ENCODE results near the gene MYO1B. TPM values are rescaled to one million over a fixed set of nuclear protein-coding genes. Genes with fewer than 3 reads are reported as not detected.
"Not testable (repeated sequence)": the region's sequence is repeated elsewhere in the genome, so short reads cannot be mapped to it uniquely, and the experiment has no call there.

Gene MYO1B
- total and polyA plus RNA-seq, 2 experiments from 2014 or later = 26.4 to 70.6 TPM

DNA sequence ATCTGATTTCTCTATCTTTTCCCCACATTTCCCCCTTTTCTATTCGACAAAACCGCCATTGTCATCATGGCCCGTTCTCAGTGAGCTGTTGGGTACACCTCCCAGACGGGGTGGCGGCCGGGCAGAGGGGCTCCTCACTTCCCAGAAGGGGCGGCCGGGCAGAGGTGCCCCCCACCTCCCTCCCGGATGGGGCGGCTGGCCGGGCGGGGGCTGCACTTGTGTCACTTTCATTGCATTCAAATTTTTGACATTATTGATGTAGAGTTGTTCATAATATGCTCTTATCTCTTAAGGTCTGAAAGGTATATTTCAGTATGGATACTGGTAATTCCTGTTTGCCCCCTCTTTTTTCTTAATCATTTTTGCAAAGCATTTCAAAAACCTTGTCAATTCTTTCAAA is 211.3 kb downstream of the MYO1B start:
- peaks cover 23% of the 10 kb centered on the region for H3K9me3 Mint-ChIP-seq
- not testable (repeated sequence) for H3K36me3 ChIP-seq (ENCODE audit: insufficient read depth); DNase-seq (ENCODE audit: low spot score); H3K27me3 ChIP-seq (ENCODE audit: insufficient read depth); H3K4me3 ChIP-seq; H3K4me1 ChIP-seq (ENCODE audit: insufficient read depth); H3K4me1 Mint-ChIP-seq; H3K4me2 ChIP-seq; H3K79me2 ChIP-seq (replicated peaks; ENCODE audit: insufficient read depth); H3K27ac Mint-ChIP-seq; H3K27me3 Mint-ChIP-seq (ENCODE audit: insufficient read depth, low read depth, poor library complexity); H2AFZ ChIP-seq; H3K9me2 ChIP-seq (ENCODE audit: insufficient read depth); ATAC-seq; H3K36me3 Mint-ChIP-seq (ENCODE audit: low read depth); H4K20me1 ChIP-seq (replicated peaks; ENCODE audit: insufficient read depth); H3K4me3 Mint-ChIP-seq; H3F3A ChIP-seq (replicated peaks; ENCODE audit: low read depth); H3K27ac ChIP-seq (ENCODE audit: low read depth)

DNA sequence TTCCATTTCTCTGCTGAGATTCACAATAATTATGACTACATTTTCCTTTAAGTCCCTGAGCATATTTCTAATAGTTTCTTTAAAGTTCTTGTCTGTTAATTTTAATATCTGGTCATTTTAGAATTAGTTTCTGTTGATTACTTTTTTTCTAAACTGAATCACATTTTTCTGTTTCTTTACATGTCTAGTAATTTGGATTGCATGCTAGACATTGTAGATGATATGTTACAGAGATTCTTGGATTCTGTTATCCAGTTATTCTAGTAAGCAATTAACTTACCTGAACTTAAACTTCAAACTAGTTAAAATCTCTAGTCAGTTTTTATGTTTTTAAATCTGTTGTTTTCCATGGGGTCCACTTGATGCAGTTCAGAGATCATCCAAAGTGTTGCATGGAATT is 214.0 kb downstream of the MYO1B start:
- H3K4me2 ChIP-seq = no peak overlapping the region
- H3K27me3 ChIP-seq (ENCODE audit: insufficient read depth) = no peaks in the 10 kb centered on the region
- Mint-ChIP-seq H3K4me1 (no peaks in the 10 kb centered on the region), H3K36me3 (ENCODE audit: low read depth) (peaks cover under 1% of the 10 kb centered on the region; the same call in 1 of the 3 replicates), H3K27ac (no peak overlapping the region), H3K4me3 (no peak overlapping the region), H3K27me3 (ENCODE audit: insufficient read depth, low read depth, poor library complexity) (no peaks in the 10 kb centered on the region), H3K9me3 (peaks cover 16% of the 10 kb centered on the region)
- H3K27ac ChIP-seq (ENCODE audit: low read depth) = no peak overlapping the region
- H3K4me1 ChIP-seq (ENCODE audit: insufficient read depth) = no peaks in the 10 kb centered on the region
- H3F3A ChIP-seq (replicated peaks; ENCODE audit: low read depth) = no peaks in the 10 kb centered on the region
- ATAC-seq (no peak), DNase-seq (ENCODE audit: low spot score) (no peak)
- H3K4me3 ChIP-seq = no peak overlapping the region
- no peaks in the 10 kb centered on the region for H3K36me3 ChIP-seq (ENCODE audit: insufficient read depth)
- no peaks in the 10 kb centered on the region for H3K79me2 ChIP-seq (replicated peaks; ENCODE audit: insufficient read depth)
- no peak overlapping the region for H2AFZ ChIP-seq
- H3K9me2 ChIP-seq (ENCODE audit: insufficient read depth) = no peaks in the 10 kb centered on the region
- H4K20me1 ChIP-seq (replicated peaks; ENCODE audit: insufficient read depth) = no peaks in the 10 kb centered on the region
- TF ChIP-seq EZH2phosphoT487 (IDR thresholded peaks at IDR 0.05; ENCODE audit: unreplicated experiment) = no peak
- no peak for TF ChIP-seq CREB1 (CRISPR knock-in tag; IDR thresholded peaks at IDR 0.05; ENCODE audit: low read depth)
- no peak for TF ChIP-seq JUNB (IDR thresholded peaks at IDR 0.05; ENCODE audit: unreplicated experiment)
- no peak for TF ChIP-seq EZH2 (IDR thresholded peaks at IDR 0.05; ENCODE audit: low read depth, unreplicated experiment)
- TF ChIP-seq ZNF114 (CRISPR knock-in tag; IDR thresholded peaks at IDR 0.05) = no peak
- TF ChIP-seq, protein P1, sequence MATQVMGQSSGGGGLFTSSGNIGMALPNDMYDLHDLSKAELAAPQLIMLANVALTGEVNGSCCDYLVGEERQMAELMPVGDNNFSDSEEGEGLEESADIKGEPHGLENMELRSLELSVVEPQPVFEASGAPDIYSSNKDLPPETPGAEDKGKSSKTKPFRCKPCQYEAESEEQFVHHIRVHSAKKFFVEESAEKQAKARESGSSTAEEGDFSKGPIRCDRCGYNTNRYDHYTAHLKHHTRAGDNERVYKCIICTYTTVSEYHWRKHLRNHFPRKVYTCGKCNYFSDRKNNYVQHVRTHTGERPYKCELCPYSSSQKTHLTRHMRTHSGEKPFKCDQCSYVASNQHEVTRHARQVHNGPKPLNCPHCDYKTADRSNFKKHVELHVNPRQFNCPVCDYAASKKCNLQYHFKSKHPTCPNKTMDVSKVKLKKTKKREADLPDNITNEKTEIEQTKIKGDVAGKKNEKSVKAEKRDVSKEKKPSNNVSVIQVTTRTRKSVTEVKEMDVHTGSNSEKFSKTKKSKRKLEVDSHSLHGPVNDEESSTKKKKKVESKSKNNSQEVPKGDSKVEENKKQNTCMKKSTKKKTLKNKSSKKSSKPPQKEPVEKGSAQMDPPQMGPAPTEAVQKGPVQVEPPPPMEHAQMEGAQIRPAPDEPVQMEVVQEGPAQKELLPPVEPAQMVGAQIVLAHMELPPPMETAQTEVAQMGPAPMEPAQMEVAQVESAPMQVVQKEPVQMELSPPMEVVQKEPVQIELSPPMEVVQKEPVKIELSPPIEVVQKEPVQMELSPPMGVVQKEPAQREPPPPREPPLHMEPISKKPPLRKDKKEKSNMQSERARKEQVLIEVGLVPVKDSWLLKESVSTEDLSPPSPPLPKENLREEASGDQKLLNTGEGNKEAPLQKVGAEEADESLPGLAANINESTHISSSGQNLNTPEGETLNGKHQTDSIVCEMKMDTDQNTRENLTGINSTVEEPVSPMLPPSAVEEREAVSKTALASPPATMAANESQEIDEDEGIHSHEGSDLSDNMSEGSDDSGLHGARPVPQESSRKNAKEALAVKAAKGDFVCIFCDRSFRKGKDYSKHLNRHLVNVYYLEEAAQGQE (IDR thresholded peaks at IDR 0.05; ENCODE audit: unreplicated experiment) = no peak
- TF ChIP-seq STAT1 (IDR thresholded peaks at IDR 0.05; ENCODE audit: unreplicated experiment) = no peak
- no peak for TF ChIP-seq POLR2AphosphoS5 (IDR thresholded peaks at IDR 0.05; ENCODE audit: low read depth)
- no peak for TF ChIP-seq ZNF331 (CRISPR knock-in tag; IDR thresholded peaks at IDR 0.05; ENCODE audit: low read depth)
- TF ChIP-seq, protein P2, sequence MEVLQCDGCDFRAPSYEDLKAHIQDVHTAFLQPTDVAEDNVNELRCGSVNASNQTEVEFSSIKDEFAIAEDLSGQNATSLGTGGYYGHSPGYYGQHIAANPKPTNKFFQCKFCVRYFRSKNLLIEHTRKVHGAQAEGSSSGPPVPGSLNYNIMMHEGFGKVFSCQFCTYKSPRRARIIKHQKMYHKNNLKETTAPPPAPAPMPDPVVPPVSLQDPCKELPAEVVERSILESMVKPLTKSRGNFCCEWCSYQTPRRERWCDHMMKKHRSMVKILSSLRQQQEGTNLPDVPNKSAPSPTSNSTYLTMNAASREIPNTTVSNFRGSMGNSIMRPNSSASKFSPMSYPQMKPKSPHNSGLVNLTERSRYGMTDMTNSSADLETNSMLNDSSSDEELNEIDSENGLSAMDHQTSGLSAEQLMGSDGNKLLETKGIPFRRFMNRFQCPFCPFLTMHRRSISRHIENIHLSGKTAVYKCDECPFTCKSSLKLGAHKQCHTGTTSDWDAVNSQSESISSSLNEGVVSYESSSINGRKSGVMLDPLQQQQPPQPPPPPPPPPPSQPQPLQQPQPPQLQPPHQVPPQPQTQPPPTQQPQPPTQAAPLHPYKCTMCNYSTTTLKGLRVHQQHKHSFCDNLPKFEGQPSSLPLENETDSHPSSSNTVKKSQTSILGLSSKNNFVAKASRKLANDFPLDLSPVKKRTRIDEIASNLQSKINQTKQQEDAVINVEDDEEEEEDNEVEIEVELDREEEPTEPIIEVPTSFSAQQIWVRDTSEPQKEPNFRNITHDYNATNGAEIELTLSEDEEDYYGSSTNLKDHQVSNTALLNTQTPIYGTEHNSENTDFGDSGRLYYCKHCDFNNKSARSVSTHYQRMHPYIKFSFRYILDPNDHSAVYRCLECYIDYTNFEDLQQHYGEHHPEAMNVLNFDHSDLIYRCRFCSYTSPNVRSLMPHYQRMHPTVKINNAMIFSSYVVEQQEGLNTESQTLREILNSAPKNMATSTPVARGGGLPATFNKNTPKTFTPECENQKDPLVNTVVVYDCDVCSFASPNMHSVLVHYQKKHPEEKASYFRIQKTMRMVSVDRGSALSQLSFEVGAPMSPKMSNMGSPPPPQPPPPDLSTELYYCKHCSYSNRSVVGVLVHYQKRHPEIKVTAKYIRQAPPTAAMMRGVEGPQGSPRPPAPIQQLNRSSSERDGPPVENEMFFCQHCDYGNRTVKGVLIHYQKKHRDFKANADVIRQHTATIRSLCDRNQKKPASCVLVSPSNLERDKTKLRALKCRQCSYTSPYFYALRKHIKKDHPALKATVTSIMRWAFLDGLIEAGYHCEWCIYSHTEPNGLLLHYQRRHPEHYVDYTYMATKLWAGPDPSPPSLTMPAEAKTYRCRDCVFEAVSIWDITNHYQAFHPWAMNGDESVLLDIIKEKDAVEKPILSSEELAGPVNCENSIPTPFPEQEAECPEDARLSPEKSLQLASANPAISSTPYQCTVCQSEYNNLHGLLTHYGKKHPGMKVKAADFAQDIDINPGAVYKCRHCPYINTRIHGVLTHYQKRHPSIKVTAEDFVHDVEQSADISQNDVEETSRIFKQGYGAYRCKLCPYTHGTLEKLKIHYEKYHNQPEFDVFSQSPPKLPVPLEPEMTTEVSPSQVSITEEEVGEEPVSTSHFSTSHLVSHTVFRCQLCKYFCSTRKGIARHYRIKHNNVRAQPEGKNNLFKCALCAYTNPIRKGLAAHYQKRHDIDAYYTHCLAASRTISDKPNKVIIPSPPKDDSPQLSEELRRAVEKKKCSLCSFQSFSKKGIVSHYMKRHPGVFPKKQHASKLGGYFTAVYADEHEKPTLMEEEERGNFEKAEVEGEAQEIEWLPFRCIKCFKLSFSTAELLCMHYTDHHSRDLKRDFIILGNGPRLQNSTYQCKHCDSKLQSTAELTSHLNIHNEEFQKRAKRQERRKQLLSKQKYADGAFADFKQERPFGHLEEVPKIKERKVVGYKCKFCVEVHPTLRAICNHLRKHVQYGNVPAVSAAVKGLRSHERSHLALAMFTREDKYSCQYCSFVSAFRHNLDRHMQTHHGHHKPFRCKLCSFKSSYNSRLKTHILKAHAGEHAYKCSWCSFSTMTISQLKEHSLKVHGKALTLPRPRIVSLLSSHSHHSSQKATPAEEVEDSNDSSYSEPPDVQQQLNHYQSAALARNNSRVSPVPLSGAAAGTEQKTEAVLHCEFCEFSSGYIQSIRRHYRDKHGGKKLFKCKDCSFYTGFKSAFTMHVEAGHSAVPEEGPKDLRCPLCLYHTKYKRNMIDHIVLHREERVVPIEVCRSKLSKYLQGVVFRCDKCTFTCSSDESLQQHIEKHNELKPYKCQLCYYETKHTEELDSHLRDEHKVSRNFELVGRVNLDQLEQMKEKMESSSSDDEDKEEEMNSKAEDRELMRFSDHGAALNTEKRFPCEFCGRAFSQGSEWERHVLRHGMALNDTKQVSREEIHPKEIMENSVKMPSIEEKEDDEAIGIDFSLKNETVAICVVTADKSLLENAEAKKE (CRISPR knock-in tag; IDR thresholded peaks at IDR 0.05) = no peak
- TF ChIP-seq NANOG (IDR thresholded peaks at IDR 0.05; ENCODE audit: borderline replicate concordance) = no peak
- TF ChIP-seq, protein P3, sequence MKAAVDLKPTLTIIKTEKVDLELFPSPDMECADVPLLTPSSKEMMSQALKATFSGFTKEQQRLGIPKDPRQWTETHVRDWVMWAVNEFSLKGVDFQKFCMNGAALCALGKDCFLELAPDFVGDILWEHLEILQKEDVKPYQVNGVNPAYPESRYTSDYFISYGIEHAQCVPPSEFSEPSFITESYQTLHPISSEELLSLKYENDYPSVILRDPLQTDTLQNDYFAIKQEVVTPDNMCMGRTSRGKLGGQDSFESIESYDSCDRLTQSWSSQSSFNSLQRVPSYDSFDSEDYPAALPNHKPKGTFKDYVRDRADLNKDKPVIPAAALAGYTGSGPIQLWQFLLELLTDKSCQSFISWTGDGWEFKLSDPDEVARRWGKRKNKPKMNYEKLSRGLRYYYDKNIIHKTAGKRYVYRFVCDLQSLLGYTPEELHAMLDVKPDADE (IDR thresholded peaks at IDR 0.05) = no peak
